Body of pancreas (tissue), 4 donors: Measurements from ENCODE around the gene LACTB. TPM values are rescaled to one million over a fixed set of nuclear protein-coding genes. Genes with fewer than 3 reads are reported as not detected.

Experiments used
- ATAC-seq: fragments of 150-250 bp; one replicate; pipeline ENCODE4 v1.9.1; 2016
- DNase-seq, 4 donors: peaks; one replicate each; pipeline ENCODE4 v3.0.0-alpha.2; 2019
- H3K27ac ChIP-seq, 4 donors: fragments of 200-600 bp; sonication (generic); 1 replicate in 3 of 4; 2 replicates in 1 of 4; pipeline versions ENCODE4 v1.5.1 to v1.6.1; 2016 to 2019; ENCODE audit warnings: mild to moderate bottlenecking in 1 of 4, mixed read lengths in 1 of 4, moderate library complexity in 1 of 4
- H3K27me3 ChIP-seq, 2 donors: fragments of 200-600 bp; sonication (generic); one replicate each; pipeline ENCODE4 v1.6.0; 2016; ENCODE audit warnings: mild to moderate bottlenecking in 1 of 2
- H3K36me3 ChIP-seq, 2 donors: fragments of 200-600 bp; sonication (generic); replicated peaks in 1 of 2; 2 replicates each; pipeline ENCODE4 v1.5.1; 2016; ENCODE audit warnings: low read depth in 2 of 2; ENCODE audit not compliant: insufficient read depth in 1 of 2
- H3K4me1 ChIP-seq: fragments of 200-600 bp; sonication (generic); one replicate; pipeline ENCODE4 v1.6.0; 2016
- H3K4me3 ChIP-seq, 2 donors: fragments of 200-600 bp; sonication (generic); 1 replicate in 1 of 2; 2 replicates in 1 of 2; pipeline ENCODE4 v1.5.1; 2016 to 2019
- H3K9me3 ChIP-seq, 3 donors: fragments of 200-600 bp; sonication (generic); 1 replicate in 2 of 3; 2 replicates in 1 of 3; pipeline ENCODE4 v1.5.1; 2016
- POLR2A ChIP-seq, 3 donors: fragments of 450-650 bp; IDR thresholded peaks; one replicate each; pipeline ENCODE4 v1.6.1; 2016; ENCODE audit warnings: antibody characterized with exemption in 3 of 3, mild to moderate bottlenecking in 2 of 3
- WGBS, 2 donors: methylation state at CpG; one replicate each; pipeline ENCODE4 v1.1.5; 2017; 5-methylcytosine and 5-hydroxymethylcytosine counted together
- intact Hi-C: fragments of 100-400 bp; cut with DNase I; formaldehyde crosslinking; loops from one replicate; pipeline ENCODE4 v1.15.1; 2023
- total RNA-seq, 2 donors: library from RNA; depleted of rRNA; stranded (reverse); fragments of >200 nt; gene quantifications; one replicate each; pipeline ENCODE4 v1.1.0, GENCODE V29; 2016
- TF ChIP-seq, protein P1 (sequence below), 7 experiments: fragments of 450-650 bp in 4 of 7; fragments of 200-600 bp in 3 of 7; sonication (generic) in 3 of 7; IDR thresholded peaks; one replicate each; pipeline ENCODE4 v1.5.1; 2016 to 2019; ENCODE audit warnings: antibody characterized with exemption in 7 of 7

LACTB gene
- total RNA-seq, 2 donors from 2014 or later, result 7.6 to 8.6 TPM

DNA sequence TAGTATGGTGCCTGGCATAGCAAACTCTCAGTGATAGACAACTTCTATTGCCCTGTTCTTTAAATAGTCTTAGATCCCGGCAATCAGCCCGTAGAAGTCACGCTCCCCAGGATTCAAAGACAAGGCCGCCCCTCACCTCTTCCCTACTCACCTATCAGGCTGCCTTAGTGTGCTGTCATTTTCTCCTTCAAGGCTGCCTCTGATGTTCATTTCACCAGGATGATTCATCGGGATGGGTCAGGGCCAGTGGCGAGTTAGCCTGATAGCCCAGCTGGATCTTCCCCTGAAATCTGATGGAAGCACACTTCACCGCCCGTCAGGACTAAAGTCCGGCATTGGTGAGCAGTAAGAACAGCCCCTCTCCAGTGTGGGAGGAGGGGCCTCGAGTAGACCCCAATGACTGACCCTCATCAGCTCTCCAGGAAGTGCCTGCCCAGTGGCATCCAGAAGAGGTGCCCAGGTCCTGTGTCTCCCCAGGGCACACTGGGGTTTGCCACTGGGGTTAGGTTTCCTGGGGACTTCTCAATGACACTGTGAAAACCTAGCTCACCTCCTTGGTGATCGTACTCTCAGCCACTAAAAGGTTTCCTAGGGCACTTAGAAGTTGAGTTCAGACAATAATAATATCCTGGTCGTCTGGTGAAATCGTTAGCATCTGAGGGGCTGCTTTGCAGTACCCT lies 41.6 kb upstream of the LACTB start:
- H3K27me3 ChIP-seq, result no peaks in the 10 kb centered on the region
- ATAC-seq (no peak), DNase-seq (no peak)
- H3K9me3 ChIP-seq, result no peaks in the 10 kb centered on the region
- H3K4me1 ChIP-seq, result peaks cover 3% of the 10 kb centered on the region
- TF ChIP-seq POLR2A (IDR thresholded peaks at IDR 0.05), result no peak
- TF ChIP-seq, protein P1, sequence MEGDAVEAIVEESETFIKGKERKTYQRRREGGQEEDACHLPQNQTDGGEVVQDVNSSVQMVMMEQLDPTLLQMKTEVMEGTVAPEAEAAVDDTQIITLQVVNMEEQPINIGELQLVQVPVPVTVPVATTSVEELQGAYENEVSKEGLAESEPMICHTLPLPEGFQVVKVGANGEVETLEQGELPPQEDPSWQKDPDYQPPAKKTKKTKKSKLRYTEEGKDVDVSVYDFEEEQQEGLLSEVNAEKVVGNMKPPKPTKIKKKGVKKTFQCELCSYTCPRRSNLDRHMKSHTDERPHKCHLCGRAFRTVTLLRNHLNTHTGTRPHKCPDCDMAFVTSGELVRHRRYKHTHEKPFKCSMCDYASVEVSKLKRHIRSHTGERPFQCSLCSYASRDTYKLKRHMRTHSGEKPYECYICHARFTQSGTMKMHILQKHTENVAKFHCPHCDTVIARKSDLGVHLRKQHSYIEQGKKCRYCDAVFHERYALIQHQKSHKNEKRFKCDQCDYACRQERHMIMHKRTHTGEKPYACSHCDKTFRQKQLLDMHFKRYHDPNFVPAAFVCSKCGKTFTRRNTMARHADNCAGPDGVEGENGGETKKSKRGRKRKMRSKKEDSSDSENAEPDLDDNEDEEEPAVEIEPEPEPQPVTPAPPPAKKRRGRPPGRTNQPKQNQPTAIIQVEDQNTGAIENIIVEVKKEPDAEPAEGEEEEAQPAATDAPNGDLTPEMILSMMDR (IDR thresholded peaks at IDR 0.05), result no peak
- intact Hi-C loops, result no loop called here
- WGBS, 2 donors, result 79 to 82% methylated on average over 10 to 13 of the region's 13 CpGs
- H3K36me3 ChIP-seq, result no peaks in the 10 kb centered on the region
- no peak overlapping the region for H3K27ac ChIP-seq
- H3K4me3 ChIP-seq, result no peak overlapping the region

DNA sequence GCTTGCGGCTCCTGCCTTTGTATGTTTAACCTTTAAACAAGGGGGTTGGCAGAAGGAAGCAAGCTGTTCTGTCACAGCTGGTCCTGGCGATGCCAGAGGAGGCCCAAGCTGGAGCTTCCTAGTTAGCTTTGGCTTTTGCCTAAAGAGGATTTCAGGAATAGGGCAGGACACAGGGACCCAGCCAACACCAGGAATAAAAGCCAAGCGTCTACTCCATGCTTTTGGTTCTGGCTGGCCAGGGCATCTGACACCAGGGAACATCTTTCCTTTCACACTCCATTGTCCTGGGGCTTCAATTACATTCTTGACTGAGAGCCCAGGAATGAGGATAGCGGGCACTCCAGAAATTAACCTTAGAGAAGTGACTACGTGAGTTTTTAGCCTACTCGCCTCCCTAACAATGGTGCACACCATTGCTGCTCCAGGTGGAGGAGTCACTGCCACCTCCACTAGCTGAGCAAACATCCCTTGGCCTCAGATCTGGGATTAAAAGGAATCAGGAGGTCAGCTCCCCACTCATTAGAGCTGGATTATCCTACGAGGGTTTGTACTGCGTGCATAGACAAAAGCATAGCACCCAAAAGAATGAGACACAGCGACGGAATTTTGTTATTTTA lies 40.9 kb upstream of the LACTB start:
- no peak for ATAC-seq
- no peaks in the 10 kb centered on the region for H3K36me3 ChIP-seq
- H3K4me3 ChIP-seq, result no peak overlapping the region
- DNase-seq, result no peak
- 88 to 90% methylated on average over 10 of the region's 10 CpGs for WGBS, 2 donors
- TF ChIP-seq POLR2A (IDR thresholded peaks at IDR 0.05), result no peak
- TF ChIP-seq, protein P1 (IDR thresholded peaks at IDR 0.05), result no peak
- H3K9me3 ChIP-seq, result no peaks in the 10 kb centered on the region
- no peaks in the 10 kb centered on the region for H3K27me3 ChIP-seq
- H3K27ac ChIP-seq, result no peak overlapping the region
- intact Hi-C loops, result no loop called here
- H3K4me1 ChIP-seq, result no peaks in the 10 kb centered on the region

DNA sequence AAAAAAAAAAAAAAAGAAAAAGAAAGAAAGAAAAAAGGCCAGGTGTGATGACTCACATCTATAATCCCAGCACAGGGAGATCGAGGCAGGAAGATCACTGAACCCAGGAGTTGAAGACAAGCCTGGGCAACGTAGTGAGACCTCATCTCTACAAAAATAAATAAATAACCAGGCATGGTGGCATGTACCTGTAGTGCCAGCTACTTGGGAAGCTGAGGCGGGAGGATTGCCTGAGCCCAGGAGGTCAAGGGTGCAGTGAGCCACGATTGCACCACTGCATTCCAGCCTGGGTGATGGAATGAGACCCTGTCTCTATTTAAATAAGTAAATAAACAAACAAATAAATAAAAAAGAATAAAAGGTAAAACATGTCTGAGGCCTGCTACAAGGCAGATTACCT lies 39.3 kb upstream of the LACTB start:
- no peaks in the 10 kb centered on the region for H3K36me3 ChIP-seq
- no peaks in the 10 kb centered on the region for H3K27me3 ChIP-seq
- H3K27ac ChIP-seq, result no peak overlapping the region
- DNase-seq, result no peak
- no peaks in the 10 kb centered on the region for H3K9me3 ChIP-seq
- no peak for ATAC-seq
- WGBS, 2 donors, result 57 to 71% methylated on average over 4 of the region's 4 CpGs
- intact Hi-C loops, result no loop called here
- TF ChIP-seq, protein P1 (IDR thresholded peaks at IDR 0.05), result no peak
- no peak for TF ChIP-seq POLR2A (IDR thresholded peaks at IDR 0.05)
- no peaks in the 10 kb centered on the region for H3K4me1 ChIP-seq
- no peak overlapping the region for H3K4me3 ChIP-seq

DNA sequence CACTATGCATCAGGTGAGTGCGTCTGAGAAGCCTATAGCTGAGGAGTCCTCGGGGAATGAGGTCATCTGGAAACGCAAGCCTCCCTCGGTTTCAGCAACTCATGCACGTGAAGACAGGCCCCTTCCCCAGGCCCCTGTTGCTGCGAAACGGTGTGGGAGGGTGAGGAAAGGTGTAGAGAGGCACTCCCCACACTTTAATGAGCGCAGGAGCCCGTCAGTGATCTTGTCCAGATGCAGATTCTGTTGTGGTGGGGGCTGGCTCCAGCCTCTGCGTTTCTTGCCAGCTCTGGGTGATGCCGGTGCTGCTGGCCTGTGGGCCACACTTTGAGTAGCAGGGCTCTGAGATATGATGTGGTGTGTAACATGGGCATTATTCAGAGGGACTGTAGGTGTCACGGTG lies 38.6 kb upstream of the LACTB start:
- no peak overlapping the region for H3K27ac ChIP-seq
- TF ChIP-seq POLR2A (IDR thresholded peaks at IDR 0.05), result no peak
- TF ChIP-seq, protein P1 (IDR thresholded peaks at IDR 0.05), result no peak
- no peaks in the 10 kb centered on the region for H3K4me1 ChIP-seq
- DNase-seq (no peak), ATAC-seq (no peak)
- no peaks in the 10 kb centered on the region for H3K27me3 ChIP-seq
- WGBS, 2 donors, result 79 to 82% methylated on average over 10 to 12 of the region's 12 CpGs
- intact Hi-C loops, result no loop called here
- H3K9me3 ChIP-seq, result no peaks in the 10 kb centered on the region
- H3K36me3 ChIP-seq, result no peaks in the 10 kb centered on the region
- no peak overlapping the region for H3K4me3 ChIP-seq

DNA sequence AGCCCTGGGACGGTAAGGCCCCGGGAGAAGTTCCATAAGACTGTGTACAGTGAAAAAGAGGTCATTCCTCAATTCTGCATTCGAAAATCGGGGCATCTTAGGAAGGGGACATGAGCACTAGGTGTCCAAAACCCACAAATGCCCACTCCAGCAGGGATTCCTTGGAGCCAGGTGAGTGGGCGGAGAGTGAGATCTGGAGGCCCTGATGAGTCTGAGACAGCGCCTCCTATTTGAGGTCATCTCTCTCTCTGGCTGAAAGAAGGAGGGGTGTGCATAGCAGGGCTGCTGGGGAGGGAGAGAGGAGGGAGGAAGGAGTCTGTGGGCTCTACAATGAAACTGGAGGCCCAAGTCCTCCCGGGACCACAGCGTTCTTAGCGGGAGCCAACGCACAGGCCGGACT lies 38.1 kb upstream of the LACTB start:
- H3K9me3 ChIP-seq, result no peaks in the 10 kb centered on the region
- WGBS, 2 donors, result 92 to 95% methylated on average over 11 of the region's 11 CpGs
- no peak for ATAC-seq

More for the DNA sequence above, 38.1 kb upstream of the LACTB start:
- Histone ChIP-seq H3K36me3 (no peaks in the 10 kb centered on the region), H3K27me3 (no peaks in the 10 kb centered on the region), H3K27ac (no peak overlapping the region), H3K4me3 (no peak overlapping the region), H3K4me1 (peaks cover under 1% of the 10 kb centered on the region)
- intact Hi-C loops, result no loop called here
- DNase-seq, result no peak
- TF ChIP-seq POLR2A (IDR thresholded peaks at IDR 0.05), result no peak
- TF ChIP-seq, protein P1 (IDR thresholded peaks at IDR 0.05), result no peak
